Activated CD8-positive, alpha-beta T cell treated with anti-CD3 and anti-CD28 coated beads, Interleukin-2, amount 10 ng/mL, durations not matched to agents 7 days and 5 days (primary cell): ENCODE data around the gene MEGF6. TPM values are rescaled to one million over a fixed set of nuclear protein-coding genes. Genes with fewer than 3 reads are reported as not detected.

Experiments
- ATAC-seq: fragments of 150-1000 bp; cut with Tn5 transposase; one replicate; pipeline ENCODE4 v1.10.0; 2021; ENCODE audit warnings: moderate library complexity
- CTCF ChIA-PET: fragments of 350-600 bp; sonication (Branson Sonifier 250); formaldehyde crosslinking; loops from one replicate; lab custom pipeline; 2021; ENCODE audit warnings: antibody characterized with exemption; lab: Charles Lee
- POLR2A ChIA-PET: fragments of 350-600 bp; sonication (Branson Sonifier 250); formaldehyde crosslinking; loops from one replicate; lab custom pipeline; 2021; ENCODE audit warnings: antibody characterized with exemption; lab: Charles Lee
- DNase-seq: peaks from one replicate; pipeline ENCODE4 v3.0.0-alpha.2; 2020
- H3K27ac Mint-ChIP-seq: one replicate; pipeline ENCODE4 v1.8.0; 2021; ENCODE audit warnings: mild to moderate bottlenecking, mixed read lengths
- H3K27me3 Mint-ChIP-seq: one replicate; pipeline ENCODE4 v1.8.0; 2021; ENCODE audit warnings: low read depth, mixed read lengths
- H3K36me3 Mint-ChIP-seq: one replicate; pipeline ENCODE4 v1.8.0; 2021; ENCODE audit warnings: low read depth, mixed read lengths
- H3K4me1 Mint-ChIP-seq: one replicate; pipeline ENCODE4 v1.8.0; 2021; ENCODE audit warnings: low read depth, mixed read lengths
- H3K4me3 Mint-ChIP-seq: one replicate; pipeline ENCODE4 v1.8.0; 2021; ENCODE audit warnings: mild to moderate bottlenecking, mixed read lengths
- H3K9me3 Mint-ChIP-seq: one replicate; pipeline ENCODE4 v1.8.0; 2022; ENCODE audit warnings: mixed read lengths; ENCODE audit not compliant: insufficient read depth
- total RNA-seq, 2 experiments: library from RNA; stranded (reverse); gene quantifications; one replicate each; pipeline ENCODE4 v1.2.3, GENCODE V29; 2021

The MEGF6 gene
- total RNA-seq, 2 experiments from 2014 or later: 7.1 to 8.3 TPM

DNA sequence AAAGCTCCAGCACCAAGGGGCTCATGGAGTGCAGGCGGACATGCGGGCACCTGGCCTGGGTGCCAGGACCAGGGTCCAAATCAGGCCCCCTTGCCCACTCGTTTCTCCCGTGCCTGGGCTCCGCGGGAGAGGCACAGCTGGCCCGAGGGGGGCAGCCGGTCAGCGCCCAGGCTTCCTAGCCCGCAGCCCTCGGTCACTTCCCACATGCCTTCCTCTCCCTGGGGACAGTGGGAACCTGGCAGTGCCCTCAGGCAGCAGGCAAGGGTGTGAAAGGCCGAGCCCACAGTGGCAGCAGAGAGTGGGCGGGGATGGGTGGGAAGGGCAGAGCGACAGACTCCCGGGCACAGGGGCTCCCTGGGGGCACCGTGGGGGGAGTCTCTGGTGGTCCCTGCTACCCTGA is 69.8 kb downstream of the MEGF6 start:
- no peak for DNase-seq
- H3K36me3 Mint-ChIP-seq: no peaks in the 10 kb centered on the region

DNA sequence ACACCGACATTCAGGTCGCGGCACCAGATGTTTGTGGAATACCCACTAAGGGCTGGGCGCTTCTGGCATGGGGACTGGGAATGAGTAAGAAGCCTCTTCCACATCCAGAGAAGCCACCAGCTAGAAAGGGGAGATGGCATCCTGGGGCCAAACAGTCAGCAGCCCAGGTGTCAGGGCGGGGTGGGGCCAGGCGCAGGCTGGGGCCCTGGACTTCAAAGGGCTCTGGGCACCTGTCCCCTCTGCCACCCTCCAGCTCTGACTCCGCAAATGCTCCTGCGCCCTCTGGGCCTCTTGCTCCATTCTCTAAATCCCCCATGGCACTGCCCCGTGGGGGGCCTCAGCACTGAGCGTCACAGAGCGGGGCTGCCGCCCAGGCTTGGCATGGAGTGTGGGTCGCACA is 70.4 kb downstream of the MEGF6 start:
- POLR2A ChIA-PET: no interaction called here
- no peaks in the 10 kb centered on the region for H3K36me3 Mint-ChIP-seq
- no peaks in the 10 kb centered on the region for H3K27me3 Mint-ChIP-seq
- no peak for ATAC-seq
- CTCF ChIA-PET: interaction anchor here (1.5 kb wide), 1 partner anchor 78 kb away, joined by 3 read pairs; no protein-coding TSS in a partner anchor
- no peak for DNase-seq
- H3K9me3 Mint-ChIP-seq: no peaks in the 10 kb centered on the region
- no peak overlapping the region for H3K4me3 Mint-ChIP-seq
- no peak overlapping the region for H3K27ac Mint-ChIP-seq
- H3K4me1 Mint-ChIP-seq: no peaks in the 10 kb centered on the region

More for the DNA sequence above, 69.8 kb downstream of the MEGF6 start:
- no peak for ATAC-seq
- no peaks in the 10 kb centered on the region for H3K9me3 Mint-ChIP-seq
- H3K4me1 Mint-ChIP-seq: no peaks in the 10 kb centered on the region
- H3K4me3 Mint-ChIP-seq: no peak overlapping the region
- no peaks in the 10 kb centered on the region for H3K27me3 Mint-ChIP-seq
- no peak overlapping the region for H3K27ac Mint-ChIP-seq
- ChIA-PET POLR2A (no interaction called here), CTCF (interaction anchor here (1.5 kb wide), 1 partner anchor 77 kb away, joined by 3 read pairs; no protein-coding TSS in a partner anchor)

DNA sequence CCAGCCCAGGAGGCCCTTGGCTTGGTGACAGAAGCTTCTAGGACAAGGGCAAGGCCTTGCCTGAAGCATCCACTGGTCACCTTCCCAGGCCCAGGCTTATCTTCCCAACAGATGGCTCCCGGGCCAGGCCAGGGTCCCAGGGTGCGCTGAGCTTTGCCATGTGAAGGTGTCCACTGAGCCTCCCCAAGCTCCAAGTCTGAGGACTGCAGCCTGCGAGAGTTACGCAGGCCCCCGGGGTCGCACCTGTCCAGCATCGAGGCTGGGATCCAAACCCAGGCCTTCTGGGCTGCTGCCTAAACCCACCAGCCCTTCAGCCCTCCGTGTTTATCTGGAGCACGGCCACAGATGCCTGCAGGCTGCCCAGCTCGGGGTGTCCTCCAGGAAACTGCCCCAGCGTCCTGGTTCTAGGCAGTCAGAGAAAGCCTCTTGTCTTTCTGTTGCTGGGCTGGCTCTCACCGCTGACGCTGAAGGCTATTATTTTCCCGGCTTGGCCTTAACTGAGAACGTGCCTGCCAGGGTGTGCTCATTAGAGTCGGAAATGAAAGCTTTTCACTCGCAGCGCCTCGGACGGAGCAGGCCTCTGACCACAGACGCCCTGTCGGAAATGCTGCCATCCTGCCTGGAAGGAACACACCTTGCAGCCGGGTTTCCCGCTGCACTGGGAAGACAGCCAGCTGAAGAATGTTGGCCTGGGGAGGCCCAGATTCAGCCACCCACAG is 71.4 kb downstream of the MEGF6 start:
- no peaks in the 10 kb centered on the region for H3K4me1 Mint-ChIP-seq
- DNase-seq (no peak), ATAC-seq (no peak)
- H3K9me3 Mint-ChIP-seq: no peaks in the 10 kb centered on the region
- H3K36me3 Mint-ChIP-seq: no peaks in the 10 kb centered on the region
- no peaks in the 10 kb centered on the region for H3K27me3 Mint-ChIP-seq
- no peak overlapping the region for H3K27ac Mint-ChIP-seq
- no peak overlapping the region for H3K4me3 Mint-ChIP-seq
- POLR2A ChIA-PET: no interaction called here
- CTCF ChIA-PET: interaction anchor here (1.5 kb wide), 1 partner anchor 79 kb away, joined by 3 read pairs; no protein-coding TSS in a partner anchor

DNA sequence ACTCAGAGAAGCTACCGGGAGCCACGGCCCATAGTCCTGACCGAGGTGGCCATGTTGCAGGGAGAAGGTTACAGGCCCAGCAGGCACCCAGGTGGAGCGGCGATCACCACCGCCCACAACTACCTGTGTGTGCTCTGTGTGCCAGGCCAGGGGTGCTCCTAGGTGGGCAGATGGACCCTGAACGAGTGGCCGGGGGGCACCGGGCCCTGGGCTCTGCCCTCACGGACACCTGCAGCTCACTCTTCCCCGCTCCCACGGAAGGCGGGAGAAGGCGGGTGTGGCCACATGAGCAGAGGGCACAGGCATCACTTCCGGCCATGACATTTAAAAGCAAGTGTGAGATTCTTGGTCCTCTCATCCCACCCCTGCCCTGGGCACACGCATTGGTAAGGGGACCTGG is 73.9 kb downstream of the MEGF6 start:
- Mint-ChIP-seq H3K4me1 (no peaks in the 10 kb centered on the region), H3K36me3 (no peaks in the 10 kb centered on the region), H3K27ac (no peak overlapping the region), H3K4me3 (no peak overlapping the region), H3K27me3 (no peaks in the 10 kb centered on the region), H3K9me3 (no peaks in the 10 kb centered on the region)
- ChIA-PET POLR2A (no interaction called here), CTCF (no interaction called here)
- no peak for DNase-seq
- ATAC-seq: no peak

DNA sequence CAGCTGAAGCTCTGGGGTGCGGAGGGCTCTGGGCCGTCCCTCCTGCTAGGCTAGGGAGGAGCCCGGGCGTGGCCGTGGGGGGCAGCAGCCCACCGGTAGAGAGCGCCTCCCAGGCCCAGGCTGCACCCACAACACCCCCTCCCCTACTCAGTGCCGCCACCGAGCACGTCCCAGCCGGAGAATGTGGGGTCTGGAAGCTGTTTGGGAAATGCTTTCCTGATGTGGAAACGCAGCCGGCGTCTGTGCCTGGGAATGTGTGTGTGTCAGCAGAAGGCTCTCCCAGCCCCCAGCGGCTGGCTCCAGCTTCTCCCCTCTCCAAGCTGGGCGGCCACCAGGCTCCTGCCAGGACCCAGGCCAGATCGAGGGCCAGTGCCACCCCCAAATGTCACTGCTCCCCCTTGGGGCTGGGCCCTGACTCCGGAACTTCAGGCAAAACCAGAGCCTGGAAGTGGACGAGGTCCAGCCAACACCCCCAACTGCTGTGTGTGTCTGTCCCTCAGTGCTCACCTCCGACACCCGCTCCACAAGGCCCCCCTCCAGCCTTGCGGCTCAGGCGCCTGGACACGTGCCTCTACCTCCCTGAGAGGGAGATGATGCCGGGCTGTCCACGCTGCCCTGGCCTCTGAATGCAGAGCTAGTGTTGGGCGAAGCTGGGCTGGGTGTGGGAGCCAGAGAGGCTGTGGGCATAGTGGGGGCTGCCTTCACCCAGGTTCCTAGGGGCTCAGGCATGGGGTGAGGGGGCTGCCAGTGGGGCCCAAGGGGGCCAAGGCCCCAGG is 74.7 kb downstream of the MEGF6 start:
- CTCF ChIA-PET: no interaction called here
- H3K27ac Mint-ChIP-seq: no peak overlapping the region
- POLR2A ChIA-PET: no interaction called here
- no peak overlapping the region for H3K4me3 Mint-ChIP-seq
- ATAC-seq (no peak), DNase-seq (no peak)
- H3K9me3 Mint-ChIP-seq: no peaks in the 10 kb centered on the region
- no peaks in the 10 kb centered on the region for H3K36me3 Mint-ChIP-seq
- no peaks in the 10 kb centered on the region for H3K27me3 Mint-ChIP-seq
- no peaks in the 10 kb centered on the region for H3K4me1 Mint-ChIP-seq

DNA sequence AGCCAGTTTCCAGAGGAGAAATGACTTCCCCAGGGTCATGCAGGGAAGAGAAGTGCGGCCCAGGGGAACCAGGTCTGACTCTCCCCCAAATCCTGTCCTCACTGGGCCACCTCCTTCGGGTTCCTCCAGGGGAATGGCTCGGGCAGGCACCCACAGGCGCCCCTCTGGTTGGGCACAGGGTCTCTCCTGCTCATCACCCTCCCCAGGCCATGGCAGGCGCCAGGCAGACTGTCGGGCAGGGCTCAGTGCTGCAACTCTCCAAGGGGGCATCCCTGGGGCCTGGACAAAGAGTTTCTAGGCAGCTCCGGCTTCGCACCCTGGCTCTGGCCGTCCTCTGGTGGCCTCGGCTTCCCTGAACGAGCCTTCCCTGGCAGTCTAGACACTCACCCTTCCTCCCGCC is 75.6 kb downstream of the MEGF6 start:
- peaks cover 2% of the 10 kb centered on the region for H3K4me1 Mint-ChIP-seq
- DNase-seq (no peak), ATAC-seq (no peak)
- no peaks in the 10 kb centered on the region for H3K9me3 Mint-ChIP-seq
- H3K4me3 Mint-ChIP-seq: no peak overlapping the region
- H3K27me3 Mint-ChIP-seq: peaks cover 1% of the 10 kb centered on the region
- CTCF ChIA-PET: no interaction called here
- H3K36me3 Mint-ChIP-seq: no peaks in the 10 kb centered on the region
- H3K27ac Mint-ChIP-seq: no peak overlapping the region
- POLR2A ChIA-PET: no interaction called here

DNA sequence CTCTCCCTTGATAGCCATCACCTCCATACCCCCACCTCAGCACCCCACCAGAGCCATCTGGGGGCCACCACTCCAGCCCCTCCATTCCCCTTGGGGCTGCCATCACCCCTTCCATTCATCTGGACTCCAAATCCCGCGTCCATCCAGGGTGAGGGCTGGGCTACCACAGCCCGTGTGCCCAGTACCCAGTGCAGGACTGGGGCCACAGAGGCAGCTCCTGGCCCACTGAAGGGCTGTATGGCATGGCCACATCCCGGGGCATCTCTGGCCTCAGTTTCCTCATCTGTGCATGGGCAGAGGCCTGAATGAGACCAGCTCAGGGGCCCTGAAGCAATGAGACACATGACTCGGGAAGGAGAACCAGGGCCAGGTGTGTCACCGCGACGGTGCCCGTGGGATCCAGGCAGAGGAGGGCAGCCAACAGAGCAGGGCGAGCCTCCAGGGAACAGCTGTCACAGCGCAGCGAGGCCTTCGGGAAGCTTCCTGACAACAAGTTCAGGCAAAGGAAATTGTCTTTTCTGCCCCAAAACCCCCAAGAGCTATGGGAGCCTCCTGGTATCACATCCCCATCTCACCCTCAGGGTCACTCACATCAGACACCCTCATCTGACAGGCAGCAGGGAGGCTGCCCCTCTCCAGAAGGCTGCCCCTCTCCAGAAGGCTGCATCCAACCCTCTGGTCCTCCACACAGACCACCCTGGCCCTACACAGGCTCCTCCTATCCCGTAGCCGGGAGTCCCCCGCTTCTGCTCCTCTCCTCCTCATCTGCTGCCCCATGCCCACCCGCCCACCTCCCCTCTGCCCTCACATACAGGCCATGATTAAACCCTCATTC is 76.3 kb downstream of the MEGF6 start:
- DNase-seq (no peak), ATAC-seq (no peak)
- POLR2A ChIA-PET: no interaction called here
- H3K27me3 Mint-ChIP-seq: peaks cover 1% of the 10 kb centered on the region
- no peaks in the 10 kb centered on the region for H3K9me3 Mint-ChIP-seq
- no peak overlapping the region for H3K4me3 Mint-ChIP-seq
- CTCF ChIA-PET: no interaction called here
- H3K27ac Mint-ChIP-seq: no peak overlapping the region
- no peaks in the 10 kb centered on the region for H3K36me3 Mint-ChIP-seq
- H3K4me1 Mint-ChIP-seq: peaks cover 5% of the 10 kb centered on the region

DNA sequence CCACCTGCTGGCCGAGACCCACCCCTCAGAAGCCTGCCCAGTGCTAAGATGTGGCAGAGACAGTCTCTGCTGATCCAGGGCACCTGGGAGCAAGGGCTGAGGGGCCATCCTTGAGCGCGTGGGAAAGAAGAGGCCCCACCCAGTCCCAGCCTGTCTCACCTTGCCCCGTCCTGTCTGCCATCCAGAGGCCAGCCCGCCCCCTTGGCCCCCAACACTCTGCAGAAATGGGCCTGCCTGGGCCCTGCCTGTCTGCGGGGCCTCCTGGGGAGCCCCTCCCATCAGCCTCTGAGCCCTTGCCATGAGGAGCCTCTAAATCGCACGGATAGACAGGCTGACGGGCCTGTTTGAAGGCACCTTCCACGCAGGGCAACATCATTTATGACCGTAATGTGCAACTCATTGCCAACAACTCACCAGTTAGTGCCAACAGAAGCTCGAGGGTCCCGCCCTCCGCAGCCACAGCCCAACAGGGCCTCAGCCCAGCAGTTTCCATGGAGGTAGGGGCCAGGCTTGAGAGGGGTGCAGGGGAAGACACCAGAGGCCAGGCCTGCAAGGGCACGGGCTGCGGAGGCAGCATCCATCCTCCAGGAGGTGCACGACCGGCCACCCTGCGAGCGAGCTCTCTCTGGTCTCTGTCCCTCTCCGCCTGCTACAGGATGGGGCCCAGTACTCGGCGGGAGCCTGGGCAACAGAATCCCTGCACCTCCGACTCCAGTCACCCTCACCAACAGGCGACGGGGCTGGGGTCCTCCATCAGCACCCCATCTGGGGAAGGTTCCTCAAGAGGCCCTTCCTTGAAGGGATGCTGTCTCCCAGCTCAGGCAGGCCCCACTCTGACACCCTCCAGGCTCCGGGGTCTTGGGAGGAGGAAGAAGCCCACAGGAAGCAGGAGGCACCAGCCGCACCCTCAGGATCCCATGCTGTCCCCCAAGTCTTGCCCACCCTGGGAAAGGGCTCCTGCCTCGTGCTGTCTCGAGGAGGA is 78.0 kb downstream of the MEGF6 start:
- CTCF ChIA-PET: no interaction called here
- no peak overlapping the region for H3K27ac Mint-ChIP-seq
- H3K4me3 Mint-ChIP-seq: no peak overlapping the region

DNA sequence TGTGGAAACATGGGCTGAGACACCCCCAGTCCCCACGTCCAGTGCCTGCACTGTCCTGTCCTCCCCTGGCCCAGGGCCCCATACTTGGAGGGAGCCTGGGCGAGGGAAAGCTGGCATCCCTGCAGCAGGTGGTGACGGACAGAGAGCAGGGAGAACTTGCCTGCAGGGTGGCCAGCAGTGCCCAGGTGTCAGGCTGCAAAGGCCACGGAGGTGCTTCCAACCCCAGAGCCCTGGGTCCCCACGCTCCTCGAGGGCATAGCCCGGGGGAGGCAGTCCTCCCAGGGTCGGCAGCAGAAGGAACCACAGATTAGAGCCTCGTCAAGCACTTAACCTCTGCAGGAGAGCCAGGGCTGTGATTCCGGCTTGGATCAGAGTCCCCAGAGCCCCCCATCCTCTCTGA is 79.4 kb downstream of the MEGF6 start:
- H3K36me3 Mint-ChIP-seq: no peaks in the 10 kb centered on the region
- ChIA-PET POLR2A (no interaction called here), CTCF (no interaction called here)
- DNase-seq (no peak), ATAC-seq (no peak)
- no peak overlapping the region for H3K27ac Mint-ChIP-seq
- no peaks in the 10 kb centered on the region for H3K9me3 Mint-ChIP-seq
- peaks cover 1% of the 10 kb centered on the region for H3K27me3 Mint-ChIP-seq
- peaks cover 8% of the 10 kb centered on the region for H3K4me1 Mint-ChIP-seq
- H3K4me3 Mint-ChIP-seq: no peak overlapping the region

More for the DNA sequence above, 78.0 kb downstream of the MEGF6 start:
- no peak for ATAC-seq
- peaks cover 1% of the 10 kb centered on the region for H3K27me3 Mint-ChIP-seq
- H3K9me3 Mint-ChIP-seq: no peaks in the 10 kb centered on the region
- H3K4me1 Mint-ChIP-seq: peaks cover 8% of the 10 kb centered on the region
- POLR2A ChIA-PET: no interaction called here
- no peaks in the 10 kb centered on the region for H3K36me3 Mint-ChIP-seq
- no peak for DNase-seq

DNA sequence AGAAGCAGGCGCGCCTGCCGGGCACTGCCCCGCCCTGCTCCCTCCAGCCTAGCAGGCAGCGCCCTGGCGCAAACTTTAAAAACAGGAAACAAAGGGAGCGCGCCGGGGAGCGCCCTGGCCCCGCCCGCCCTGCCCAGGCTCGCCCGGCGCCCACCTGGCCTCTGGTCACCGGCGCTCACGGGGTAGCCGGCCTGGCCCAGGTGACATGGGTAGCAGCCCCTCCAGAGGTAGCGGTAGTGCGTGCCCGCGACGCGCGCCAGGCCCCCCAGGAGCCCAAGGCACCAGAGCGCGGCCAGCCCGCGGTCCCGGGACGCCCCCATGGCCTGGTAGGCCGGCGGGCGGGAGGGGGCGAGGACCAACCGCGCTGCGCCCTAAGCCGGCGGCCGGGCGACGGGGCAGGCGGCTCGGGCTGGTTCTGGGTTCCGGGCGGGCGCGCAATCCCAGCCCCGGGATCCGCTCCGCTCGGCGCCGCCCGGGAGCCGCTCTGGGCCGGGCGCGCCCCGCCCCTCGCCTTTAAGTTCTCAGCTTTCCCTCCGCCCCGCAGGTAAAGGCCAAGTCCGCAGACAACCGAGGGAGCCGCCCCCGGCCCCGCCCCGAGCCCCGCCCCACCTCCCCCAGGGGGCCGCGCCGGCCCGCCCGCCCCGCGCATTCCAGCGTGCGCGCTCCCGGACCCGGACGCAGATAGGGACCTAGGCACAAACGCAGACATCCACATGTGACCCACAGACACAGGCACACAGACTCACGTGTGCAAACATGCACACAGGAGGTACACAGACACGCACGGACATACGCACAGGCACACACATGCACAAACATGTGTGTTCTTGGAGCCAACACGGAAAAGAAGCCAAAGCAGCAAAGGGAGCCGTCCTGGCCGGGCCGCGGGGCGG is 80.1 kb downstream of the MEGF6 start:
- DNase-seq (peak; percentile 82), ATAC-seq (peak; percentile 84)
- Mint-ChIP-seq H3K27ac (peak overlapping the region; percentile 15), H3K4me1 (peaks cover 8% of the 10 kb centered on the region), H3K4me3 (peak overlapping the region; percentile 76), H3K36me3 (no peaks in the 10 kb centered on the region), H3K9me3 (no peaks in the 10 kb centered on the region), H3K27me3 (peaks cover 1% of the 10 kb centered on the region)
- POLR2A ChIA-PET: no interaction called here
- CTCF ChIA-PET: interaction anchor here (0.9 to 1.6 kb wide), 2 partner anchors 14 to 88 kb away, joined by 3 to 6 read pairs; no protein-coding TSS in a partner anchor
